Gastroesophageal sphincter (tissue), 3 donors: ENCODE results near the gene CTPS2.

Experiments
- CTCF ChIP-seq, 4 experiments: fragments of 200-600 bp in 2 of 4; fragments of 450-650 bp in 2 of 4; sonication (generic) in 1 of 4; IDR thresholded peaks; one replicate each; pipeline ENCODE4 v1.5.1; 2017 to 2019; ENCODE audit warnings: antibody characterized with exemption in 4 of 4, mild to moderate bottlenecking in 2 of 4, moderate library complexity in 2 of 4
- EP300 ChIP-seq: sonication (generic); formaldehyde crosslinking; IDR thresholded peaks from one replicate; pipeline ENCODE4 v1.6.1; 2017; ENCODE audit warnings: antibody characterized with exemption, mild to moderate bottlenecking
- POLR2A ChIP-seq, 2 donors: fragments of 450-650 bp; IDR thresholded peaks; one replicate each; pipeline ENCODE4 v1.6.1; 2017; ENCODE audit warnings: antibody characterized with exemption in 2 of 2, mild to moderate bottlenecking in 2 of 2, moderate library complexity in 1 of 2
- POLR2AphosphoS5 ChIP-seq: sonication (generic); formaldehyde crosslinking; IDR thresholded peaks from one replicate; pipeline ENCODE4 v1.6.1; 2017; ENCODE audit warnings: antibody characterized with exemption

GRCh38 chrX:16745102-16745501, 32.6 kb upstream of the CTPS2 start:
- no peak for TF ChIP-seq CTCF (IDR thresholded peaks at IDR 0.05)
- TF ChIP-seq POLR2A (IDR thresholded peaks at IDR 0.05), result no peak
- no peak for TF ChIP-seq POLR2AphosphoS5
- TF ChIP-seq EP300, result no peak
